CD4-positive, alpha-beta T cell (primary cell): ENCODE data around the gene FNDC7. TPM values are rescaled to one million over a fixed set of nuclear protein-coding genes. Genes with fewer than 3 reads are reported as not detected.

Source experiments
- ATAC-seq: fragments of 200-7000 bp; cut with Tn5 transposase; one replicate; pipeline ENCODE4 v1.10.0; 2022; ENCODE audit warnings: mild to moderate bottlenecking; ENCODE audit not compliant: poor library complexity
- CTCF ChIA-PET: fragments of 350-600 bp; sonication (Branson Sonifier 250); formaldehyde crosslinking; loops from one replicate; lab custom pipeline; 2021; ENCODE audit warnings: antibody characterized with exemption, inconsistent platforms; lab: Charles Lee
- POLR2A ChIA-PET: fragments of 350-600 bp; sonication (Branson Sonifier 250); formaldehyde crosslinking; loops from one replicate; lab custom pipeline; 2021; ENCODE audit warnings: antibody characterized with exemption, inconsistent platforms; lab: Charles Lee
- DNase-seq, 14 experiments: peaks; one replicate each; pipeline ENCODE4 v3.0.0-alpha.2; 2013 to 2020; ENCODE audit warnings: mixed read lengths in 2 of 14
- H3K27ac ChIP-seq, 2 donors: one replicate each; pipeline versions ENCODE4 v1.5.1 to v1.7.0; 2013; ENCODE audit warnings: low read length in 2 of 2, low read depth in 1 of 2, mild to moderate bottlenecking in 1 of 2
- H3K27me3 ChIP-seq, 2 experiments: 1 replicate in 1 of 2; 2 replicates in 1 of 2; pipeline versions ENCODE4 v1.6.1 to v1.7.0; 2013; ENCODE audit warnings: low read length in 2 of 2, control low read depth in 1 of 2, mild to moderate bottlenecking in 1 of 2, moderate library complexity in 1 of 2; ENCODE audit not compliant: insufficient read depth in 2 of 2, control insufficient read depth in 1 of 2
- H3K36me3 ChIP-seq: one replicate; pipeline ENCODE4 v1.6.1; 2013; ENCODE audit warnings: low read length, control low read depth; ENCODE audit not compliant: insufficient read depth
- H3K4me1 ChIP-seq: one replicate; pipeline ENCODE4 v1.6.1; 2013; ENCODE audit warnings: low read length, control low read depth; ENCODE audit not compliant: insufficient read depth
- H3K4me3 ChIP-seq: one replicate; pipeline ENCODE4 v1.5.1; 2013; ENCODE audit warnings: mild to moderate bottlenecking, low read length, moderate library complexity
- H3K9me3 ChIP-seq, 2 experiments: 1 replicate in 1 of 2; 2 replicates in 1 of 2; pipeline versions ENCODE4 v1.6.1 to v1.7.0; 2013; ENCODE audit warnings: low read length in 2 of 2, mild to moderate bottlenecking in 2 of 2, control low read depth in 1 of 2, moderate library complexity in 1 of 2; ENCODE audit not compliant: control insufficient read depth in 1 of 2, insufficient read depth in 1 of 2
- H3K27ac Mint-ChIP-seq: one replicate; pipeline ENCODE4 v1.8.0; 2020; ENCODE audit warnings: mixed read lengths
- H3K27me3 Mint-ChIP-seq: one replicate; pipeline ENCODE4 v1.8.0; 2021; ENCODE audit warnings: mixed read lengths
- H3K36me3 Mint-ChIP-seq: one replicate; pipeline ENCODE4 v1.8.0; 2021; ENCODE audit warnings: low read depth, mixed read lengths
- H3K4me1 Mint-ChIP-seq: one replicate; pipeline ENCODE4 v1.8.0; 2021; ENCODE audit warnings: low read depth, mixed read lengths
- H3K4me3 Mint-ChIP-seq: one replicate; pipeline ENCODE4 v1.8.0; 2020; ENCODE audit warnings: mild to moderate bottlenecking, mixed read lengths
- H3K9me3 Mint-ChIP-seq: one replicate; pipeline ENCODE4 v1.8.0; 2020; ENCODE audit warnings: mixed read lengths
- intact Hi-C, 2 experiments: fragments of 100-400 bp; cut with DNase I in 1 of 2; cut with micrococcal nuclease in 1 of 2; formaldehyde crosslinking; loops; one replicate each; pipeline versions ENCODE4 v1.15.1 to v1.9.0; 2023 to 2025; cut with DNase I, micrococcal nuclease
- total RNA-seq, 174 experiments: library from RNA in 2 of 174; stranded (reverse) in 2 of 174; gene quantifications; one replicate each; pipeline ENCODE4 v1.2.3 and lab custom pipeline; 2021 to 2026
- TF ChIP-seq, protein P1 (sequence below): fragments of 200-600 bp; IDR thresholded peaks from one replicate; pipeline ENCODE4 v1.8.0; 2022; ENCODE audit warnings: antibody characterized with exemption, mild to moderate bottlenecking

Gene FNDC7
- total RNA-seq, 2 experiments from 2014 or later: 0.19 to 0.42 TPM

DNA sequence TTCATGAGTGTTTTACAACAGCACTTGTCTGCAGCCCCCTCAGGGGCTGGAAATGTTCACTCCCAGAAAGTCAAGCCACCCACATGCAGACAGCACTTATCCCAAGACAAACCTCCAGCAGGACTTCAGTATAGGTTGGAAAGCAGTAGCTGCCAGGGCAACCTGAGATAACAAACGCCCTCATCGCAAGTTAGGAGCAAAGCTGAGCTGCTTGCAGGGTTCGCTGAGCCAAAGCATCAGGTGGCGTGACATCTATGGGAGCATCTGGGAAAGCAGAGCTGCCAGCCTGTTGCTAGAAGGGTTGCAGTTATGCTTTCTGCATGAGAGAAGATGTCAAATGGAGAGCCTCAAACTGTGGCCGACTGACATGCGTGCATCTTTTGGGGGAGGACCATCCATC lies 29.5 kb downstream of the FNDC7 start:
- POLR2A ChIA-PET: no interaction called here
- Histone ChIP-seq H3K4me3 (no peak overlapping the region), H3K27me3 (no peaks in the 10 kb centered on the region), H3K36me3 (no peaks in the 10 kb centered on the region), H3K4me1 (peaks cover 6% of the 10 kb centered on the region), H3K27ac (no peak overlapping the region), H3K9me3 (no peaks in the 10 kb centered on the region)
- TF ChIP-seq, protein P1, sequence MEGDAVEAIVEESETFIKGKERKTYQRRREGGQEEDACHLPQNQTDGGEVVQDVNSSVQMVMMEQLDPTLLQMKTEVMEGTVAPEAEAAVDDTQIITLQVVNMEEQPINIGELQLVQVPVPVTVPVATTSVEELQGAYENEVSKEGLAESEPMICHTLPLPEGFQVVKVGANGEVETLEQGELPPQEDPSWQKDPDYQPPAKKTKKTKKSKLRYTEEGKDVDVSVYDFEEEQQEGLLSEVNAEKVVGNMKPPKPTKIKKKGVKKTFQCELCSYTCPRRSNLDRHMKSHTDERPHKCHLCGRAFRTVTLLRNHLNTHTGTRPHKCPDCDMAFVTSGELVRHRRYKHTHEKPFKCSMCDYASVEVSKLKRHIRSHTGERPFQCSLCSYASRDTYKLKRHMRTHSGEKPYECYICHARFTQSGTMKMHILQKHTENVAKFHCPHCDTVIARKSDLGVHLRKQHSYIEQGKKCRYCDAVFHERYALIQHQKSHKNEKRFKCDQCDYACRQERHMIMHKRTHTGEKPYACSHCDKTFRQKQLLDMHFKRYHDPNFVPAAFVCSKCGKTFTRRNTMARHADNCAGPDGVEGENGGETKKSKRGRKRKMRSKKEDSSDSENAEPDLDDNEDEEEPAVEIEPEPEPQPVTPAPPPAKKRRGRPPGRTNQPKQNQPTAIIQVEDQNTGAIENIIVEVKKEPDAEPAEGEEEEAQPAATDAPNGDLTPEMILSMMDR: no peak
- H3K4me1 Mint-ChIP-seq: peaks cover 9% of the 10 kb centered on the region
- H3K36me3 Mint-ChIP-seq: peaks cover 10% of the 10 kb centered on the region
- CTCF ChIA-PET: no interaction called here
- no peak overlapping the region for H3K4me3 Mint-ChIP-seq
- no peak overlapping the region for H3K27ac Mint-ChIP-seq
- no peak for ATAC-seq
- DNase-seq: no peak
- no peaks in the 10 kb centered on the region for H3K27me3 Mint-ChIP-seq
- intact Hi-C loops: loop anchor here in 1 of 2 experiments (5.0 to 10.0 kb wide), 3 partner anchors 90 to 1243 kb away; partner anchors contain the start of genes AHCYL1 and WDR47
- no peaks in the 10 kb centered on the region for H3K9me3 Mint-ChIP-seq

DNA sequence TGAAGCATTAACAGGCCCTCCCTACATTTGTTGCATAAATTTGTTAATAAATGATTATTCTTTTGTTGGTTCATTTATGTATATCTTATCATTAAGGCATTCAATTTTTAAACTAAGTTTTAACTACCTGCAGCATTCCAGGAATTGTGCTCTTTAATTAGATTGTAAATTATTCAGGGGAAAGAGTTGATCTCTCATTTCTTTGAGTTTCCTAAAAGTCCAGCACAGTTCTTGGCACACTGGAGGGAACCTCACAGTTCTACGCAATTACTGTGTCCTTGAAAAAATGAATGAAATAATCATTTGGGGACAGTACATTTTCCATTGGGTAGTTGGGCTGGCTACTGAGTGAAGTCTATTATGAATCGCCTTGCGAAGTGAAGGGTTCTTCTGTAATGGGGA lies 33.3 kb downstream of the FNDC7 start:
- H3K4me1 Mint-ChIP-seq: peaks cover 42% of the 10 kb centered on the region
- no peaks in the 10 kb centered on the region for H3K9me3 ChIP-seq
- H3K36me3 ChIP-seq: peaks cover 6% of the 10 kb centered on the region
- H3K27me3 ChIP-seq: no peaks in the 10 kb centered on the region
- TF ChIP-seq, protein P1: no peak
- H3K4me3 ChIP-seq: no peak overlapping the region
- H3K4me1 ChIP-seq: peaks cover 14% of the 10 kb centered on the region
- no peaks in the 10 kb centered on the region for H3K27me3 Mint-ChIP-seq
- intact Hi-C loops: loop anchor here (1.0 to 10.0 kb wide), 10 partner anchors 43 to 1239 kb away; partner anchors contain the start of genes AHCYL1 (in 1 of the 2), CLCC1 (in 1 of the 2), EEIG2 (in 1 of the 2) and ELAPOR1 (in 1 of the 2)
- H3K27ac Mint-ChIP-seq: peak overlapping the region; percentile 91
- DNase-seq: no peak
- no peak for ATAC-seq
- peak overlapping the region; percentile 90 to 95 for H3K27ac ChIP-seq
- peaks cover 27% of the 10 kb centered on the region for H3K36me3 Mint-ChIP-seq
- POLR2A ChIA-PET: interaction anchor here (1.2 to 2.3 kb wide), 2 partner anchors 54 to 85 kb away, joined by 4 to 9 read pairs; partner anchors contain the start of genes HENMT1 and PRPF38B
- H3K9me3 Mint-ChIP-seq: no peaks in the 10 kb centered on the region
- CTCF ChIA-PET: interaction anchor here (1.0 to 1.3 kb wide), 2 partner anchors 54 to 98 kb away, joined by 3 to 4 read pairs; partner anchors contain the start of gene PRPF38B
- peak overlapping the region; percentile 94 for H3K4me3 Mint-ChIP-seq

DNA sequence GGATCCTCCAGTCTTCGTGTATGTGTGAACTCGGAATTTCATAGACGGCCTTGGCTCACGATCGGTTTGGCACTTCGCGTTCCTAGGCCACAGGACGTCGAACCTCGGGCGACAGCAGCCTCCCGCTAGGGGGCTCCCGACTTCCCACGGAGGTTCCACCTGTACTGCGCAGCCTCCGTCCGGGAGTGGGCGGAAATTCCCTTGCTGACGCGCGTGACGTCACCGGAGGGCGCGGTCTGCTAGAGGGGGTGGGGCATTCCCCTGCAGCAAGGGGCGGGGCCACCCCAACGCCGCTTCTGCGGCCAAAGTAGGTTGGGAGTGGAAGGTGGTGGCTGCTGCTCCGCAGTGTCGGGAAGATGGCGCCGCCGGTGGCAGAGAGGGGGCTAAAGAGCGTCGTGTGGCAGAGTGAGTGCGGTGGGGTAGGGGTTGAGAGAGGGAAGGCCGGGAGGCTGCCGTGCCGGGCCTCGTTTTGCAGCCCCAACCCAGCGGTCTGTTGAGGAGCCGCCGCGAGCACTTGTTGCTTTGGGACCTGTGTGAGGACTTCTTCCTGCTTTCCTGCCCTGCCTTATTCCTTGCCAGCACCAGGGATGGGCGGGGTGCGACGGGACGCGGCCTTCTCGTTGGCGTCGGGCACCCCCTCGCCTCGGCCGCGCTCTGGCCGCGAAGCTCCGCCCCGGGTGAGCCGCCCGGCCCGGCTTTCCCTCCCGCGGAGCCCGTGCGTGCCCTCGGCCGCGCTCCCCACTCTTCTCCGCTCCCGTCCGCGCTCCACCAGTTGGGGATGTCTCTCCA lies 33.9 kb downstream of the FNDC7 start, which contains the start of gene STXBP3:
STXBP3 (plus strand) TSS at position 293 of the 789 bp plus-strand sequence; CDS start at position 357, 64 bp downstream.
- ChIA-PET POLR2A (interaction anchor here (1.0 to 3.1 kb wide), 3 partner anchors 44 to 54 kb away, joined by 3 to 24 read pairs (median 9); partner anchors contain the start of gene PRPF38B), CTCF (interaction anchor here (0.6 to 1.3 kb wide), 4 partner anchors 54 to 1265 kb away, joined by 3 to 4 read pairs (median 4); partner anchors contain the start of gene PRPF38B)
- H3K36me3 Mint-ChIP-seq: peaks cover 29% of the 10 kb centered on the region
- no peaks in the 10 kb centered on the region for H3K27me3 Mint-ChIP-seq
- Histone ChIP-seq H3K36me3 (peaks cover 6% of the 10 kb centered on the region), H3K27ac (peak within 1 kb of the TSS; percentile 90 to 95), H3K4me1 (peaks cover 14% of the 10 kb centered on the region), H3K4me3 (peak within 1 kb of the TSS; percentile 92), H3K27me3 (no peaks in the 10 kb centered on the region), H3K9me3 (no peaks in the 10 kb centered on the region)
- TF ChIP-seq, protein P1: peak; percentile 92
- DNase-seq (peak; percentile 99 to 100 (median 100)), ATAC-seq (peak; percentile 95)
- H3K27ac Mint-ChIP-seq: peak within 1 kb of the TSS; percentile 91
- intact Hi-C loops: loop anchor here (1.0 to 10.0 kb wide), 10 partner anchors 44 to 1238 kb away; partner anchors contain the start of genes AHCYL1 (in 1 of the 2), CLCC1 (in 1 of the 2), EEIG2 (in 1 of the 2) and ELAPOR1 (in 1 of the 2)
- H3K4me3 Mint-ChIP-seq: peak within 1 kb of the TSS; percentile 97
- peaks cover 44% of the 10 kb centered on the region for H3K4me1 Mint-ChIP-seq
- H3K9me3 Mint-ChIP-seq: no peaks in the 10 kb centered on the region
